GM19463 (cell line): ENCODE data around the gene SLC4A9.
"Not testable (repeated sequence)": the region's sequence is repeated elsewhere in the genome, so short reads cannot be mapped to it uniquely, and the experiment has no call there.

Experiments used
- ATAC-seq: cut with Tn5 transposase; IDR thresholded peaks from one replicate; pipeline ENCODE4 v1.9.1; 2021; ENCODE audit warnings: mild to moderate bottlenecking, moderate library complexity; ENCODE audit not compliant: unreplicated experiment

SLC4A9 gene

GRCh38 chr5:140338908-140339307 lies 21.1 kb upstream of the SLC4A9 start:
- no peak for ATAC-seq

GRCh38 chr5:140339636-140340035 lies 20.4 kb upstream of the SLC4A9 start:
- ATAC-seq, result no peak

- no peak for ATAC-seq
Measured at GRCh38 chr5:140340605-140341121, 19.3 kb upstream of the SLC4A9 start.

- ATAC-seq, result no peak
Measured at GRCh38 chr5:140341591-140341990, 18.4 kb upstream of the SLC4A9 start.

- no peak for ATAC-seq
Measured at GRCh38 chr5:140342287-140342686, 17.7 kb upstream of the SLC4A9 start.

GRCh38 chr5:140342896-140343295 lies 17.1 kb upstream of the SLC4A9 start:
- ATAC-seq, result no peak

GRCh38 chr5:140343849-140344248 lies 16.1 kb upstream of the SLC4A9 start:
- not testable (repeated sequence) for ATAC-seq

GRCh38 chr5:140344683-140345423 lies 15.1 kb upstream of the SLC4A9 start:
- no peak for ATAC-seq

- peak; percentile 8 for ATAC-seq
Measured at GRCh38 chr5:140345919-140346347, 14.1 kb upstream of the SLC4A9 start.

GRCh38 chr5:140346348-140347221 lies 13.4 kb upstream of the SLC4A9 start, which contains the start of gene HBEGF:
Gene HBEGF, minus strand, starts transcription at chr5:140346603. Its CDS starts 275 bp downstream, at chr5:140346328.
- peak; percentile 72 for ATAC-seq

GRCh38 chr5:140347360-140347759 lies 12.6 kb upstream of the SLC4A9 start:
- ATAC-seq, result no peak

GRCh38 chr5:140348104-140348503 lies 11.9 kb upstream of the SLC4A9 start:
- no peak for ATAC-seq

- ATAC-seq, result no peak
Measured at GRCh38 chr5:140349244-140349643, 10.8 kb upstream of the SLC4A9 start.

- peak; percentile 51 for ATAC-seq
Measured at GRCh38 chr5:140351609-140352334, 8.2 kb upstream of the SLC4A9 start.

GRCh38 chr5:140355546-140355945 lies 4.4 kb upstream of the SLC4A9 start:
- ATAC-seq, result no peak

GRCh38 chr5:140356853-140357725 lies 2.9 kb upstream of the SLC4A9 start:
- peak; percentile 26 for ATAC-seq

- peak; percentile 97 for ATAC-seq
Measured at GRCh38 chr5:140357726-140358093, 2.3 kb upstream of the SLC4A9 start.

- ATAC-seq, result no peak
Measured at GRCh38 chr5:140358738-140359310, 1.2 kb upstream of the SLC4A9 start.

GRCh38 chr5:140360681-140361479 lies 886 bp downstream of the SLC4A9 start:
- ATAC-seq, result no peak
